MM.1S (cell line): ENCODE measurements around the gene TDRD7.
A peak's percentile ranks its signal among the peaks of the same experiment; 100 is the strongest.

Experiments used
- DNase-seq: peaks from one replicate; pipeline ENCODE4 v3.0.0-alpha.2; 2015
- H2AFZ ChIP-seq: fragments of 300-600 bp; sonication (generic); 2 replicates; pipeline ENCODE4 v1.6.0; 2016; ENCODE audit warnings: antibody characterized with exemption, low read length
- H3F3A ChIP-seq: fragments of 300-600 bp; sonication (generic); 2 replicates; pipeline ENCODE4 v1.6.1; 2016; ENCODE audit warnings: mild to moderate bottlenecking, antibody characterized with exemption, low read length, moderate library complexity, mixed read lengths; ENCODE audit not compliant: insufficient read depth
- H3K27ac ChIP-seq: fragments of 300-600 bp; sonication (generic); 2 replicates; pipeline ENCODE4 v1.5.1; 2016; ENCODE audit warnings: mild to moderate bottlenecking, low read length
- H3K27me3 ChIP-seq: fragments of 300-600 bp; sonication (generic); replicated peaks from 2 replicates; pipeline ENCODE4 v1.6.0; 2016; ENCODE audit warnings: low read length; ENCODE audit not compliant: insufficient read depth
- H3K36me3 ChIP-seq: fragments of 300-600 bp; sonication (generic); replicated peaks from 2 replicates; pipeline ENCODE4 v1.6.1; 2016; ENCODE audit warnings: mild to moderate bottlenecking, low read length, mixed read lengths; ENCODE audit not compliant: insufficient read depth
- H3K4me1 ChIP-seq: fragments of 300-600 bp; sonication (generic); 2 replicates; pipeline ENCODE4 v1.6.1; 2016; ENCODE audit warnings: low read length, mixed read lengths
- H3K4me2 ChIP-seq: fragments of 300-600 bp; sonication (generic); 2 replicates; pipeline ENCODE4 v1.6.0; 2016; ENCODE audit warnings: low read depth, low read length
- H3K4me3 ChIP-seq: fragments of 300-600 bp; sonication (generic); 2 replicates; pipeline ENCODE4 v1.5.1; 2016; ENCODE audit warnings: low read length, mixed read lengths
- H3K79me2 ChIP-seq: fragments of 300-600 bp; sonication (generic); 2 replicates; pipeline ENCODE4 v1.6.1; 2016; ENCODE audit warnings: mixed run types, low read length, mixed read lengths
- H3K9ac ChIP-seq: fragments of 300-600 bp; sonication (generic); 2 replicates; pipeline ENCODE4 v1.6.1; 2016; ENCODE audit warnings: low read length, mixed read lengths
- H3K9me2 ChIP-seq: fragments of 300-600 bp; sonication (generic); replicated peaks from 2 replicates; pipeline ENCODE4 v1.6.1; 2016; ENCODE audit warnings: mild to moderate bottlenecking, low read length, mixed read lengths; ENCODE audit not compliant: insufficient read depth
- H3K9me3 ChIP-seq: fragments of 300-600 bp; sonication (generic); replicated peaks from 2 replicates; pipeline ENCODE4 v1.6.1; 2016; ENCODE audit warnings: mild to moderate bottlenecking, low read length, mixed read lengths; ENCODE audit not compliant: insufficient read depth
- H4K20me1 ChIP-seq: fragments of 300-600 bp; sonication (generic); 2 replicates; pipeline ENCODE4 v1.6.1; 2016; ENCODE audit warnings: mild to moderate bottlenecking, low read length, moderate library complexity, mixed read lengths; ENCODE audit not compliant: insufficient read depth
- CTCF ChIP-seq: fragments of 300-600 bp; sonication (generic); IDR thresholded peaks from 2 replicates; pipeline ENCODE4 v1.5.1; 2016; ENCODE audit warnings: antibody characterized with exemption, low read length, mixed read lengths
- EZH2 ChIP-seq: fragments of 300-600 bp; sonication (generic); optimal IDR thresholded peaks from 2 replicates; pipeline ENCODE3; 2017; ENCODE audit warnings: low read depth, mild to moderate bottlenecking, antibody characterized with exemption, low read length, mixed read lengths
- EZH2phosphoT487 ChIP-seq: fragments of 300-600 bp; sonication (generic); IDR thresholded peaks from 2 replicates; pipeline ENCODE4 v1.6.1; 2018; ENCODE audit warnings: antibody characterized with exemption, low read length

The TDRD7 gene

GRCh38 chr9:97462159-97462558, 50.3 kb downstream of the TDRD7 start:
- no peak overlapping the region for H3K4me3 ChIP-seq
- H3K36me3 ChIP-seq, result no peaks in the 10 kb centered on the region
- no peak overlapping the region for H2AFZ ChIP-seq
- no peak for TF ChIP-seq EZH2
- no peak for TF ChIP-seq EZH2phosphoT487
- no peak for TF ChIP-seq CTCF
- H3K27me3 ChIP-seq, result no peaks in the 10 kb centered on the region
- H3K27ac ChIP-seq, result no peak overlapping the region
- no peaks in the 10 kb centered on the region for H3K9me3 ChIP-seq
- H3F3A ChIP-seq, result no peaks in the 10 kb centered on the region
- no peak overlapping the region for H3K4me2 ChIP-seq
- H4K20me1 ChIP-seq, result no peaks in the 10 kb centered on the region
- DNase-seq, result no peak
- no peak overlapping the region for H3K9ac ChIP-seq
- no peaks in the 10 kb centered on the region for H3K4me1 ChIP-seq
- H3K9me2 ChIP-seq, result no peaks in the 10 kb centered on the region
- no peaks in the 10 kb centered on the region for H3K79me2 ChIP-seq

- no peak for TF ChIP-seq CTCF
- TF ChIP-seq EZH2phosphoT487, result no peak
- Histone ChIP-seq H3K4me1 (no peaks in the 10 kb centered on the region), H3F3A (no peaks in the 10 kb centered on the region), H3K9me2 (no peaks in the 10 kb centered on the region), H4K20me1 (no peaks in the 10 kb centered on the region), H3K27ac (no peak overlapping the region), H3K9ac (no peak overlapping the region), H3K79me2 (no peaks in the 10 kb centered on the region), H3K27me3 (no peaks in the 10 kb centered on the region), H2AFZ (no peak overlapping the region), H3K9me3 (no peaks in the 10 kb centered on the region), H3K4me3 (no peak overlapping the region), H3K4me2 (no peak overlapping the region), H3K36me3 (no peaks in the 10 kb centered on the region)
- DNase-seq, result no peak
Observed at GRCh38 chr9:97462914-97463313, 51.0 kb downstream of the TDRD7 start.

DNA sequence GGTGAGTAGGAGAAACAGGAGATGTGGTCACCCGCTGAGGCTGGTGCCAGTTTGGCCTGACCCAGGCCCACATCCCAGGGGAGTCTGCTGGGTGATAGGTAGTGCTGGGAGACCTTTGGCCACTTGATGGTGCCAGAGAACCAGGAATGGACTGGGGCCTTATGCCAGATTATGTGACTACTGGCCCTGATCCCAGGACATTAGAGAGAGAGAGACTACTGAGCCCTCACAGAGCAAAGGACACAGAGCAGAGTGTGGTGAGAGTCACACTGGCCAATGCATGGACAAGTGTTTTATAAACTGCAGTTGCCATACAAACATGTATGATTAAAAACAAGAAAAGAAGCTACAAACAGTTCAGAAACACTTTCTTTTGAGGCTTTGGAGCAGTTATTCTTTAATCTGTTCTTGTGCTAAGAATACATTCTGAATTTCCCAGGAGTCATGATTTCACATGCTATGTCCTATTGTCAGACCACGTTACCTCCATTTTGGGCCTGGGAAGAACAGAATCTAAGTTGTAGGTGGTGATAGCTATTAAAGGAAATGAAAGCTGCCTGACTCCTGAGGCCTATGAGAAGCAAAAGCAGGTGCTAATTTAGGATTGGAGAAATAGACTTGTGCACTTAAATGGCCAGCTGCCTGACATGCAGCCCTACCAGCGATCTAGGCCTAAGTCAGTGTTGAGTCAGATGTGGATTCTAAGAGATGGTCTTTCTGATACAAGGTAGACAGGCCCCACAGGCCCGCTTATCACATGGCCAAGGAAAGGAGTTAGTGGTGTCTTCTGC, 57.0 kb downstream of the TDRD7 start:
- peak overlapping the region; percentile 46; the same call in 1 of the 2 replicates for H3K27ac ChIP-seq
- no peaks in the 10 kb centered on the region for H3K9me2 ChIP-seq
- no peaks in the 10 kb centered on the region for H3K9me3 ChIP-seq
- H3K4me2 ChIP-seq, result peak overlapping the region; percentile 61
- H3K36me3 ChIP-seq, result no peaks in the 10 kb centered on the region
- no peaks in the 10 kb centered on the region for H3K27me3 ChIP-seq
- peaks cover 20% of the 10 kb centered on the region for H3K4me1 ChIP-seq
- 0 out of 2 replicates have a peak overlapping the region, but pooled peaks have one; percentile 3 for H3K4me3 ChIP-seq
- no peaks in the 10 kb centered on the region for H4K20me1 ChIP-seq
- H3K79me2 ChIP-seq, result no peaks in the 10 kb centered on the region
- peak; percentile 72 for DNase-seq
- H2AFZ ChIP-seq, result peak overlapping the region; percentile 26
- H3K9ac ChIP-seq, result peak overlapping the region; percentile 5; the same call in 1 of the 2 replicates
- TF ChIP-seq CTCF, result peak; percentile 96
- no peak for TF ChIP-seq EZH2
- peaks cover 13% of the 10 kb centered on the region for H3F3A ChIP-seq
